Right lobe of liver (tissue), 4 donors: Measurements from ENCODE around the gene DIS3L2.

Source experiments
- POLR2A ChIP-seq: fragments of 450-650 bp; IDR thresholded peaks from one replicate; pipeline ENCODE4 v1.6.1; 2017; ENCODE audit warnings: antibody characterized with exemption, mild to moderate bottlenecking
- TF ChIP-seq, protein P1 (sequence below), 4 donors: fragments of 200-600 bp in 3 of 4; fragments of 450-650 bp in 1 of 4; IDR thresholded peaks; one replicate each; pipeline versions ENCODE4 v1.5.1 to v1.8.0; 2016 to 2022; ENCODE audit warnings: antibody characterized with exemption in 4 of 4, mild to moderate bottlenecking in 2 of 4
- donor health status: DM: no; HTN: no; CAD: no.
- donor health status: DM: no; HTN: no; CAD: no.
- donor health status: DM: no; HTN: yes; CAD: no.

DNA sequence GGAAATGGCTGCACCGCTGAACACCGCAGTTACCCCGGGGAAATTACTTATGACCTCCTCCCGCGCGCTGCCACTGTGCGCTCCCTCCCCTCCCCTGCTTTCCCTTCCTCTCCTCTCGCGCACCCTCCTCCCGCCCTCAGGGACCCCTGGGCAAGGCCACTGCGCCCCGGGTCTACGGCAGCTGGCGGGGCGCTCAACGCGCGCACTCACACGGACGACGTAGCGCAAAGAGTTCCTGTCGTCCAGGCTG is 424.9 kb downstream of the DIS3L2 start:
- TF ChIP-seq, protein P1, sequence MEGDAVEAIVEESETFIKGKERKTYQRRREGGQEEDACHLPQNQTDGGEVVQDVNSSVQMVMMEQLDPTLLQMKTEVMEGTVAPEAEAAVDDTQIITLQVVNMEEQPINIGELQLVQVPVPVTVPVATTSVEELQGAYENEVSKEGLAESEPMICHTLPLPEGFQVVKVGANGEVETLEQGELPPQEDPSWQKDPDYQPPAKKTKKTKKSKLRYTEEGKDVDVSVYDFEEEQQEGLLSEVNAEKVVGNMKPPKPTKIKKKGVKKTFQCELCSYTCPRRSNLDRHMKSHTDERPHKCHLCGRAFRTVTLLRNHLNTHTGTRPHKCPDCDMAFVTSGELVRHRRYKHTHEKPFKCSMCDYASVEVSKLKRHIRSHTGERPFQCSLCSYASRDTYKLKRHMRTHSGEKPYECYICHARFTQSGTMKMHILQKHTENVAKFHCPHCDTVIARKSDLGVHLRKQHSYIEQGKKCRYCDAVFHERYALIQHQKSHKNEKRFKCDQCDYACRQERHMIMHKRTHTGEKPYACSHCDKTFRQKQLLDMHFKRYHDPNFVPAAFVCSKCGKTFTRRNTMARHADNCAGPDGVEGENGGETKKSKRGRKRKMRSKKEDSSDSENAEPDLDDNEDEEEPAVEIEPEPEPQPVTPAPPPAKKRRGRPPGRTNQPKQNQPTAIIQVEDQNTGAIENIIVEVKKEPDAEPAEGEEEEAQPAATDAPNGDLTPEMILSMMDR (IDR thresholded peaks at IDR 0.05): no peak
- no peak for TF ChIP-seq POLR2A
